Activated gamma-delta T cell (primary cell): Measurements from ENCODE around the gene EDIL3.

ENCODE experiments used
- DNase-seq: peaks from one replicate; lab custom pipeline; 2025; lab: John Stamatoyannopoulos, UW

Gene EDIL3

GRCh38 chr5:83964271-83964670, 420.4 kb downstream of the EDIL3 start:
- DNase-seq = no peak

- no peak for DNase-seq
These were observed 427.5 kb downstream of the EDIL3 start for GRCh38 chr5:83957188-83957587.

GRCh38 chr5:83956386-83956785, 428.3 kb downstream of the EDIL3 start:
- no peak for DNase-seq

DNA sequence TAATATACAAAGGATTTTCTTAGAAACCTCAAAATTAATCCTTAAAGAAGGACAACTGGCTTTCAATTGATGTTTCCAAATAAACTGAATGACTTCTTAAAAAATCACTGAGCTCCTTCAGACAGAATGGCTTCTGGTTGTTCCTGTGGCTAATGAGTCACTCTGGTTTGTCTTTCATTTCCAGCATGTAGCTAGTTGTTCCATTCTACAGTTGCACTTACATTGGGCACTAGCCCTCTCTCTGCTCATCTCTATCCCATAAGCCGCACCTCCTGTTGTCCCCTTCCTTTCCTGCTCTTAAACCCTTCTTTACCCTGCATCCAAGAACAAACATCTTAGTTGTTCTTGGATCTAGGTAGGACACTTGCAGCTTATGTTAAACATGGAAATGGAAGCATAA, 428.8 kb downstream of the EDIL3 start:
- no peak for DNase-seq

GRCh38 chr5:83947763-83948162, 436.9 kb downstream of the EDIL3 start:
- no peak for DNase-seq

GRCh38 chr5:83946516-83946915, 438.2 kb downstream of the EDIL3 start:
- DNase-seq = no peak

- no peak for DNase-seq
These were observed 442.5 kb downstream of the EDIL3 start for GRCh38 chr5:83942155-83942554.

DNA sequence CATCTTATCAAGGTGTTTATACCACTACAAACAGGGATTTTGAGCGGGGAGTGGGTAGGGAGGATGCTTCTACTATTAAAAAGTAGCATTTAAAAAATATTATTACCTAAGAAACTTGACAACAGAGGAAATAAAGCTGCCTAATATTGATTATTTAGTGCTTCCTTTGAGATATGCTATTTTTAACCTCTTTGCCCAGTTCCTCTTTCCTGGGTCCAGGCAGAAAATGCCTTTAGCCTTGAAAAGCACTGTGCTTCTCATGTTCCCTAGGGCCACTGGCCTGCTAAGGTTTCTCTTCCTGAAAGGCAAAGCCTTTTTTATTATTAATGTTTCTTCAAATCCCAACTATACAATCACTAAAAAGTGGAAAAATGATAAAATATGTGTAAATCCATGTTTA, 446.8 kb downstream of the EDIL3 start:
- no peak for DNase-seq

GRCh38 chr5:83931969-83932368, 452.7 kb downstream of the EDIL3 start:
- no peak for DNase-seq

GRCh38 chr5:83927140-83927733, 457.4 kb downstream of the EDIL3 start:
- DNase-seq = no peak

GRCh38 chr5:83925955-83926337, 458.7 kb downstream of the EDIL3 start:
- DNase-seq = no peak

DNA sequence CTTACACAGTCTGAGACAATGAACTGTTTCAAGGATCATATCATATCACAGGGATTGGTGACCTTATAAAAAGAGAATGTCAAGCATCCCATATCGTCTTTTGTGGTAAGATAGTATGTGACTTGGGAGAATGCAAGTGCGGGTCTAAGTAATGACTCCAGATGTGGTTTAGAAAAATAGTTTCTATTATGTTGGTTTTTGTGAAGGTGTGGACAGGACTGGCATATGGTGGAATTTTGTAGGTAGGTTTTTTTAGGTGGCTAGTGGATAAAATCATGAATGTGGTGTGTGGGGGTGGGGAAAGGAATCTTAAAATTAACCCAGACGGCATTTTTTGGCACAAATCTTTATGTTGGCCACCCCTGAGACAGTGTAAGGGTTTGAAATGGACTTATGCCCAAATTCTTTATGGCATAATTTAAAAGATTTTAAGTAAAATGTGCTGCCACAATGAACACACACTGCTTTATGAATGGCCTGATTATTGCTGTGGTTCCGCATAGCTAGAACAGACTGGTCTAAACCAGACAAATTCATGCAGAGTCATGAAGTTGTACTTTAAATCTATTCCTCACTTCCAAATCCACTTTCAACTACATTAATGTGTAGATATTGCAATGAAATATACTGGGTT, 459.2 kb downstream of the EDIL3 start:
- DNase-seq = no peak

- DNase-seq = no peak
These were observed 459.8 kb downstream of the EDIL3 start for GRCh38 chr5:83924891-83925290.

DNA sequence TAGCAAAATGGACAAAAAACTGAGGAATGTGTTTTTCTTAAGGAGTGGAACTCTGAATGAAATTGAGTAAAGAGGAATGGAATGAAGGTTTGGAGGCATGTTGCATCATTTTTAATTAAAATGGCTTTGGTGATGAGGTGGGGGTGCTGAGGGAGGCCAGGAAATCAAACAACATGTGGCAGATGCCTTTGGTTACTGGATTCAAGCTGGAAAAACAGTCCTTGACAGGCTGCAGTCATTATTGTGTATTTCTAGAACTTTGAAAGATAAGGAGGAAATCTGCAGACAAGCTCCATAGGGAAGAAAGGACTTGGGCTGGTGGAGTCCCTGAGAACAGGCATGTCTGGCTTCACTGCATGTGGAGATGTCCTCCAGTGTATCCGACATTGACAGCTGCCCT, 460.5 kb downstream of the EDIL3 start:
- DNase-seq = no peak

DNA sequence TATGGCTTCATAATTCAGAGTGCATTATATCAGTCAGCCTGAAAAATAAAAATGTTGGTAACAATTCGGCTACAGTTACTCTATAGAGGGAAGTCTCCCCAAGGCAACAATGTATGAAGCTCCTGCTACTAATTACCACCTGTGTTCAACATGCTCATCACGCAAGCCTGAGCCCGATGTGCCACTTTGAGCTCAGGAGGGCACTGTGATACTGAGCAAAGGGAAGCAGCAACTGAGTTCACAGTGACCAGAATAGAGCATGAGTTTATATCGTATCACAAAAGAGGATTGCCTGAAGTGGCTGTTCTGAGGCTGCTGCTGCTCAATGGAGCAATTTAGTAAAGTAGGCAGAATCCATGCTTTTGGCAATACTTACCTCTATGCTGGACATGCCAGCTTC, 462.0 kb downstream of the EDIL3 start:
- DNase-seq = no peak

DNA sequence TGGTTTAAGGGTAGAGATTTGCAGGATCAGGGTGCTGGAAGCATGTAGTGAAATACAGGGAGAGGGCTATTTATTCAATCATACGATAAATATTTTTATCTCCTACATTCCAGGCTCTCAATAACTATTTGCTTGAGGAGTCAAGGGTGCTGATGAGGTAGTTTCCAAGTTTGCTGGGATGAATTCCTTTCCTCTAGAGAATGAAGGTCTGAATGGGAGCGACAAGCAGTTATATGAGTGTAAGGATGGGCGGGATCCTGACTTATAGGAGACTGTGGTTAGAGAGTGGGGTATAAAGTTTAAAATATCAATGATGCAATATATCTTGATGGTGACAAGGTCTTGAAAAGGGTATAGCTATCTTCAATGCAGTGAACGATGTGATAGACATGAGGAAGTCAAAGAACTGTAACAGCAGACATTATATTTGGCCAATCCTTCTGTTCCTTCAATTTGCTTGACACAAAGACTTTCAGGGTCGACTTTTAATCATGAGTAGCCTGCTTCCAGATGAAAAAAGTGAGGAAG, 462.9 kb downstream of the EDIL3 start:
- no peak for DNase-seq

GRCh38 chr5:83919071-83920041, 465.3 kb downstream of the EDIL3 start:
- DNase-seq = no peak

DNA sequence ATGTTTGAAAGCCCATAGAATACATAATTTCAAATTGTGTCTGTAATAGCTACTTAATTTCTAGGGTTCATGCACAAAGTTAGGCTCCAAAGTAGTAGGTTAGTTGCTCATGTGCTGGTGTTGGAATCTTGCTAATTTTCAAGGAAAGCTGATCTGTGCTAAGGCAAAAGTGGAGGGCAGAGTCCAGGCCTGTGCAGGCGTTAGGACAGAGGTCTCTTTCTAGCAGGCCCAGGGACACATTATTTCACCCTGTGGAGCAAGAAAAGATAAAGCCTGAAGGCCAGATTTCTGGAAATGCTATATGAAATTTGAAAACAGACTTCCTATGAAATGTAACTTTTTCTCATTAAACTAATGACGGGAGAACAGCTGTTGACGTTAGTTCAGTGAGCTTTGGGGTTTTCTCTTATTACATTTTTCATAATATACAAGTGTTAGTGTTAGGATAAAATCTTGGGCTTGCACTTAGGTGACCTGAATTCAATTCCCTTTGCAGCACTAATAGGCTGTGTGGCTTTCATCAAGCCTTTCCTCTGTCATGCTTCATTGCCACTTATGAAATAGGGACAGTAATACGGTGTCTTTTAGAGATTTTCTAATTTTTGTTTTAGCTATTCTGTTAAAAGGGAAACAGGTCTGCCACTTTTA, 467.3 kb downstream of the EDIL3 start:
- no peak for DNase-seq

DNA sequence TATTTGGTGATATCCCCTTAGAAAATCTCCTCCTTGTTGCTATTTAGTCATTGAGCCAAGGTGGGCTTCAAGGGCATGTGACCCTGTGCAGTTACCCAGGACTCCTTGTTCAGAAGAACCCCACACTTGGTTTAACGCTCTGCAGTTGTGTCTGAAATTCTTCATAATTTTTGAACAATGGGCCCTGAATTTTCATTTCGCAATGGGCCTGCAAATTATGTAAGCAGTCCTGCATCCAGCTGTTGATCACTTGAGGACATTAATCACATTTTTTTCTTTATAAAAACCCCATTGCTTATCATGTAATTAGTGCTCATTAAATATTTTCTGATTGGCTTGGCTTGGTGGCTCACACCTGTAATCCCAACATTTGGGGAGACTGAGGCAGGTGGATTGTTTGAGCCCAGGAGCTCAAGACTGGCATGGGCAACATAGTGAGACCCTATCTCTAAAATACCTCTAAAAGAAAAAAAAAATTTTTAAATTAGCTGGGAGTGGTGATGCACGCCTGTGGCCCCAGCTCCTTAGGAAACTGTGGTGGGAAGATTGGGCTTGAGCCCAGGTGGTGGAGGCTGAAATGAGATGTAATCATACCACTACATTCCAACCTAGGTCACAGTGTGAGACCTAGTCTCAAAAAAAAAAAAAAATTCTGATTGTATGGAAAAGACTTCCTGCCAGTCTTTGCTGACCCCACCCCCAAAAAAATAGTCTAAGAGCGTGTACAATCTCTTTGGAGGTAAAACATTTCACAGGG, 469.8 kb downstream of the EDIL3 start:
- no peak for DNase-seq

DNA sequence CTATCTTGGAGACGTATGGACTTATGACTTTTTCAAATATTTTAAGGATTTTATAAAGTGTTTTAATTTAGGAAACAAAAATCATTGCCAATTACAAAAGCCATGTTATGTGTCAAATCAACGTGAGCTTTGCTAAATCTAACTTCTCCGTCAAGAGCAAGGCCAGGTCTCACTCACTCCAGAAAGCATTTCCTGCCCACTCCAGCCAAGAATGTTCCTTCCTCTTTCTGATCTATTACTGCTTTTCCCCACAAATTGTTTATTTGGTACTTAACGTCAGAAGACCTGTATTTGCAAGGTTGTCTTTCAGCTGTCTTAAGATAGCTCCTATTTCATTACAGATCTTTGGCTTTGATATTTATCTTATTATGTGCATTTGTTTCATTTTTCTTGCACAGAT, 470.5 kb downstream of the EDIL3 start:
- no peak for DNase-seq

- no peak for DNase-seq
These were observed 471.1 kb downstream of the EDIL3 start for GRCh38 chr5:83913593-83913992.
